GM18526 (cell line): ENCODE data around the gene TMCO6.
A peak's percentile ranks its signal among the peaks of the same experiment; 100 is the strongest.

ENCODE experiments used
- POLR2A ChIP-seq: IDR thresholded peaks from 3 replicates; pipeline ENCODE4 v1.6.1; 2011; ENCODE audit not compliant: insufficient read length; ENCODE audit errors: extremely low read depth

The TMCO6 gene

DNA sequence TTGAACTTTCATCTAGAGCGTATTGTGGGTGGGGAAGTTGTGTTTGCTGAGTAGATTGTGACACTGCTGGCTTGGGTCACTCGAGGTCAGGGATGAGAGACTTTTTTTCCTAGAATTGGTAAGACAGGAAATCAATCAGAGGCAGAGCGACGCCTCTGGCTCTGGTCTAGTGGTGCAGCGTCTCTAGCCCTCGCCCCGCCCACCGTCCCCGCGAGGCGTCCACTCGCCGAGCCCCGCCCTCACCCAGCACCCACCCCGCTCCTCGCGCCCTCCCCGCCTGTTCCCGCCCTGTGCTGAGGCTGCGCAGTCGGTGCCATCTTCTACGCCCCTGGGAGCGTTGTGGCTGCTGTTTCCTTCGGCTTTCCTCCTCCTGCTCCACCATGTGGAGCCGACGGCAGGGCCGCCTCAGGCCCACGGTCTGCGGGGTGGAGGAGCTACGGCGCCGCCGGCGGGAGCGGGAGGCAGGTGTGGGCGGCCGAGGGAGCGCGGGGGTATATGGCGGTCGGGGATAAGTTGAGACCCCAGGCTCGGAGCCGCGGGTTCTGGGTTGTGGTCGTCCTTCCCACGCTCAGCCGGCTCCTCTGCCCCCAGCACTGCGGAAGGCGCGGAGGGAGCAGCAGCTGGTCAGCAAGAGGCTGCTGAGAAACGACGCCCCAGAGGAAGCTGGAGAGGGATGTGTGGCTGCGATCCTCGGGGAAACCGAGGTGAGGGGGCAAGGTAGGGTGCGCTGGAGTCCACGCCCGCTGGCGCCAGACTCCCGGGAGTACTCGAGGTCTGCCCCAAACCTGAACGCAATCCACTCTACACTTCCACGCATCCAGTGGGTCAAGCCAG, at the start of gene TMCO6:
Gene TMCO6, plus strand, starts transcription at position 304 of the 834 bp plus-strand sequence. Its CDS starts 77 bp downstream, at position 381.
- peak; percentile 83 for TF ChIP-seq POLR2A

- no peak for TF ChIP-seq POLR2A
Measured at GRCh38 chr5:140590861-140591260, 48.4 kb upstream of the TMCO6 start.

- TF ChIP-seq POLR2A: no peak
Measured at GRCh38 chr5:140591747-140592372, 47.4 kb upstream of the TMCO6 start.

- no peak for TF ChIP-seq POLR2A
Measured at GRCh38 chr5:140594169-140594568, 45.1 kb upstream of the TMCO6 start.

- no peak for TF ChIP-seq POLR2A
Measured at GRCh38 chr5:140595538-140596300, 43.5 kb upstream of the TMCO6 start.

- TF ChIP-seq POLR2A: no peak
Measured at GRCh38 chr5:140596321-140596741, 42.9 kb upstream of the TMCO6 start.

DNA sequence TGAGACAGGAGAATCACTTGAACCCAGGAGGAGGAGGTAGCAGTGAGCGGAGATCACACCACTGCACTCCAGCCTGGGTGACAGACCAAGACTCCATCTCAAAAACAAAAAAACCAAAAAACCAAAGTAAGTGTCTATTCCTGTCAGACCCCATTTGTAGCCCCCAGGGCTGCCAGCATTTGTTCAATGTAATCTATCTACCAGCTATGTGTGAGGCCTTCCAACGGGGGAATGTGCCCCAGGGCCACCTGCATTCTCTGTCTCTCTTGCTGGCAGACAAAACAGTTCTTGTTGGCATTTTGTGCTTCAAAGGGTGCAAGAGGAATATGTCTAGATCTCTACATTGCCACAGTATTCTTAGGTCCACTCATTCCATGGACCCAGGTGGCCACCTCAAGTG, 40.4 kb upstream of the TMCO6 start:
- no peak for TF ChIP-seq POLR2A

- TF ChIP-seq POLR2A: no peak
Measured at GRCh38 chr5:140600096-140600495, 39.2 kb upstream of the TMCO6 start.

DNA sequence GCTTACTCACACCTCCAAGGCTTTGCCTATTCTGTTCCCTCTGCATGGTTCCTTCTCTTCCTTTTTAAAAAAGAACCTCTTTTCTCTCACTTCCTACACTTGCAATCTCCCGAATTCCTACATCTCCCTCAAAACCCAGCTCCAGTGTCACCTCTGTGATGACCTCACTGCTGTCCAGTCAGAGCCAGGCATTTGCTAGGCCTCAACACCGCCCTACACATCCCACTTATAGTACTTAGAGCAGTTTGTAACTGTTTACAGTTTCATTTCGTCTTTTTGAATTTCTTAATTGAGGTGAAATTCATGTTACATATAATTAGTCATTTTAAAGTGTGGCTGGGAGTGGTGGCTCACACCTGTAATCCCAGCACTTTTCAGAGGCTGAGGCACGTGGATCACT, 37.1 kb upstream of the TMCO6 start:
- no peak for TF ChIP-seq POLR2A

DNA sequence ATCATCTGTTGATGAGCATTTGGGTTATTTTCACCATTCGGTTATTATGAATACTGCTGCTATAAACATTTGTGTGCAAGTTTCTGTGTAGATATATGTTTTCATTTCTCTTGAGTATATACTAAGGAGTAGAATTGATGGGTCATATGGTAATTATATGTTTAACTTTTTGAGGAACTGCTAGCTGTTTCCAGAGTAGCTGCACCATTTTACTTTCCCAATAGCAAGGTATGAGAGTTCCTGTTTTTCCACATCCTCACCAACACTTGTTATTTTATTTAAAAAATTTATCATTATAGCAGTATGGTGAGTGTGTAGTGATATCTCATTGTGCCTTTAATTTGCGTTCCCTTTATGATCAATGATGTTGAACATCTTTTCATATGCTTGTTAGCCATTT, 35.5 kb upstream of the TMCO6 start:
- TF ChIP-seq POLR2A: no peak

- no peak for TF ChIP-seq POLR2A
Measured at GRCh38 chr5:140605879-140606278, 33.4 kb upstream of the TMCO6 start.

- no peak for TF ChIP-seq POLR2A
Measured at GRCh38 chr5:140607031-140607430, 32.2 kb upstream of the TMCO6 start.

DNA sequence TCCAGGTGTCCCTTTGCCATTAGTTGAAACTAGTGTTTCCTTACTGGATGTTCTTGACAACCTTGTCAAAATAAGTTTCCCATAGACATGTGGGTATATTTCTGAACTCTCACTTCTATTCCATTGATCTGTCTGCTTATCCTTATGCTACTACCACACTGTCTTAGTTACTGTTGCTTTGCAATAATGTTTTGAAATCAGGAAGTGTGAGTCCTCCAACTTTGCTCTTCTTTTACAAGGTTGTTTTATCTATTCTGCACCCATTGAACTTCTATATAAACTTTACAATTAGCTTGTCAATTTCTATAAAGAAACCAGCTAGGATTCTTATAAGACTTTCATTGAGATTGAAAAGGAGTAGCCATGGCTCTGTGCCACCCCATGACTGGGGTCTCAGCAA, 30.5 kb upstream of the TMCO6 start:
- no peak for TF ChIP-seq POLR2A

DNA sequence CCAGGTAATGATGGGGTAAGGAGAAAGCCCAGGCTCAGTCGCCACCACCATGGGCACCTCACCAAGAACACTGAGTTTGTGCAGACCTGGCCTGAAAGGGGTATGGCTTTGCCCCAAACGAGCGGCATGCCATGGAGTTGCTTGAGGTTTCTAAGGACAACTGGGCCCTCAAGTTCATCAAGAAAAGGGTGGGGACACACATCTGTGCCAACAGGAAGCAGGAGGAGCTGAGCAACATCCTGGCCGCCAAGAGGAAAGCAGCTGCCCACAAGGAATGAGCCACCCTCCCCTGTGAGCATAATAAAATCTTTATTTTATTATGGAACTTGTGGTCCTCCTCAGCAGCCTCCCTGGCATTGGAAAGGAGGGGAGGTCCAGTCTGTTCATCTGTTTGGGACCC, 30.1 kb upstream of the TMCO6 start:
- TF ChIP-seq POLR2A: no peak

- TF ChIP-seq POLR2A: no peak
Measured at GRCh38 chr5:140611020-140611521, 28.2 kb upstream of the TMCO6 start.

GRCh38 chr5:140622301-140622700, 16.9 kb upstream of the TMCO6 start:
- no peak for TF ChIP-seq POLR2A
